K562 (cell line): ENCODE results near the gene PTGIS. TPM values are rescaled to one million over a fixed set of nuclear protein-coding genes. Genes with fewer than 3 reads are reported as not detected.

Experiments
- ATAC-seq: fragments of 200-7000 bp; cut with Tn5 transposase; 3 replicates; pipeline ENCODE4 v1.9.1; 2020; ENCODE audit warnings: moderate library complexity
- BruUV-seq: library from RNA; stranded (reverse); fragments of 400-500 nt; replicated peaks from 2 replicates; lab custom pipeline; 2021; lab: Mats Ljungman, UMichigan
- CTCF ChIA-PET: fragments of 300-600 bp; formaldehyde crosslinking; extraction: SDS; loops from one replicate; lab custom pipeline; 2021; ENCODE audit warnings: low intra/inter-chr PET ratio; lab: Yijun Ruan, JAX
- POLR2A ChIA-PET: fragments of 300-600, 350-650 bp; sonication (Branson Sonifier 250); formaldehyde crosslinking; extraction: SDS; loops from one replicate; lab custom pipeline; 2021; ENCODE audit warnings: antibody characterized with exemption, inconsistent platforms; lab: Yijun Ruan, JAX
- DNase-seq, 4 experiments: peaks; one replicate each; pipeline versions ENCODE4 v3.0.0 to v3.0.0-alpha.2; 2011 to 2018; ENCODE audit warnings: low spot score in 3 of 4, mixed read lengths in 3 of 4; ENCODE audit errors: extremely low read depth in 1 of 4
- FAIRE-seq: peaks from 2 replicates; lab custom pipeline; 2011; peaks lifted over from hg19 to GRCh38; lab: Jason Lieb, UNC
- H2AFZ ChIP-seq: 2 replicates; pipeline ENCODE4 v1.6.0; 2011; ENCODE audit warnings: low read depth, low read length, control low read depth, inconsistent platforms
- H3K27ac ChIP-seq: fragments of 200-600 bp; 3 replicates; pipeline ENCODE4 v1.8.0; 2011; ENCODE audit warnings: low read depth, mild to moderate bottlenecking, control low read depth, inconsistent platforms, low read length, moderate library complexity, mixed read lengths; ENCODE audit errors: extremely low read depth
- H3K27me3 ChIP-seq, 2 experiments: fragments of 300-600 bp in 1 of 2; 2 replicates in 1 of 2; 3 replicates in 1 of 2; pipeline versions ENCODE4 v1.6.0 to v1.8.0; 2011; ENCODE audit warnings: inconsistent platforms in 2 of 2, low read length in 2 of 2, mild to moderate bottlenecking in 1 of 2, mixed read lengths in 1 of 2, moderate library complexity in 1 of 2; ENCODE audit not compliant: control insufficient read depth in 2 of 2, insufficient read depth in 2 of 2
- H3K36me3 ChIP-seq: fragments of 300-600 bp; 3 replicates; pipeline ENCODE4 v1.8.0; 2011; ENCODE audit warnings: mild to moderate bottlenecking, low read length, inconsistent platforms; ENCODE audit not compliant: control insufficient read depth, insufficient read depth
- H3K4me1 ChIP-seq, 2 experiments: fragments of 200-600 bp in 1 of 2; replicated peaks in 1 of 2; 2 replicates in 1 of 2; 3 replicates in 1 of 2; pipeline versions ENCODE4 v1.5.1 to v1.8.0; 2011; ENCODE audit warnings: inconsistent platforms in 2 of 2, low read length in 2 of 2, mild to moderate bottlenecking in 1 of 2, mixed read lengths in 1 of 2, moderate library complexity in 1 of 2; ENCODE audit not compliant: control insufficient read depth in 2 of 2, insufficient read depth in 2 of 2
- H3K4me2 ChIP-seq: 2 replicates; pipeline ENCODE4 v1.6.1; 2011; ENCODE audit warnings: low read length, control low read depth, inconsistent platforms, mixed read lengths; ENCODE audit not compliant: insufficient read depth
- H3K4me3 ChIP-seq: fragments of 200-600 bp; sonication (generic), shearing (Covaris generic); 2 replicates; pipeline ENCODE4 v1.5.1; 2016; ENCODE audit warnings: control low read depth, inconsistent platforms
- H3K79me2 ChIP-seq: fragments of 200-600 bp; 3 replicates; pipeline ENCODE4 v1.8.0; 2011; ENCODE audit warnings: low read length, inconsistent platforms; ENCODE audit not compliant: control insufficient read depth, insufficient read depth
- H3K9ac ChIP-seq, 2 experiments: 2 replicates each; pipeline versions ENCODE4 v1.6.0 to v1.6.1; 2011; ENCODE audit warnings: low read depth in 2 of 2, low read length in 2 of 2, control low read depth in 1 of 2, inconsistent platforms in 1 of 2, mild to moderate bottlenecking in 1 of 2, mixed read lengths in 1 of 2; ENCODE audit not compliant: insufficient read depth in 1 of 2
- H3K9me1 ChIP-seq: one replicate; pipeline ENCODE4 v1.6.0; 2011; ENCODE audit warnings: inconsistent platforms, mild to moderate bottlenecking, low read length, moderate library complexity; ENCODE audit not compliant: control insufficient read depth, insufficient read depth
- H3K9me3 ChIP-seq: replicated peaks from 2 replicates; pipeline ENCODE4 v1.5.1; 2011; ENCODE audit warnings: low read depth, low read length, inconsistent platforms; ENCODE audit not compliant: control insufficient read depth, insufficient read depth
- H4K20me1 ChIP-seq: replicated peaks from 2 replicates; pipeline ENCODE4 v1.6.1; 2011; ENCODE audit warnings: low read length, inconsistent platforms, mixed read lengths; ENCODE audit not compliant: control insufficient read depth, insufficient read depth
- BMI1 ChIP-seq: fragments of 150-350 bp; IDR thresholded peaks from 2 replicates; pipeline ENCODE4 v1.6.1; 2014; ENCODE audit warnings: low read length
- CEBPB ChIP-seq: fragments of 450-650 bp; IDR thresholded peaks from 2 replicates; pipeline ENCODE4 v1.6.1; 2016; ENCODE audit warnings: missing genetic modification characterization, missing compliant biosample characterization
- CREB1 ChIP-seq, 2 experiments: sonication (generic) in 1 of 2; formaldehyde crosslinking in 1 of 2; IDR thresholded peaks; 2 replicates each; pipeline versions ENCODE4 v1.6.1 to v1.8.0; 2012 to 2022; ENCODE audit warnings: inconsistent platforms in 1 of 2, mild to moderate bottlenecking in 1 of 2, missing genetic modification reagents in 1 of 2, moderate library complexity in 1 of 2
- CREM ChIP-seq: IDR thresholded peaks from 2 replicates; pipeline ENCODE4 v1.6.1; 2014; ENCODE audit warnings: antibody characterized with exemption, low read depth
- DDX20 ChIP-seq: fragments of 450-650 bp; IDR thresholded peaks from 2 replicates; pipeline ENCODE4 v1.6.1; 2016; ENCODE audit warnings: missing genetic modification characterization, low read depth, mild to moderate bottlenecking, missing compliant biosample characterization, moderate library complexity
- KDM1A ChIP-seq, 2 experiments: fragments of 450-650 bp; IDR thresholded peaks; 2 replicates each; pipeline ENCODE4 v1.6.1; 2016; ENCODE audit warnings: mild to moderate bottlenecking in 2 of 2
- KHSRP ChIP-seq: fragments of 450-650 bp; IDR thresholded peaks from 2 replicates; pipeline ENCODE4 v1.6.1; 2017
- MEF2A ChIP-seq: IDR thresholded peaks from 2 replicates; pipeline ENCODE4 v1.6.1; 2011; ENCODE audit warnings: low read depth, mild to moderate bottlenecking, low read length, moderate library complexity; ENCODE audit not compliant: control insufficient read depth
- NONO ChIP-seq, 2 experiments: fragments of 200-400 bp in 1 of 2; fragments of 450-650 bp in 1 of 2; formaldehyde crosslinking in 1 of 2; IDR thresholded peaks; 2 replicates each; pipeline ENCODE4 v1.6.1; 2017; ENCODE audit warnings: low read depth in 2 of 2, mild to moderate bottlenecking in 2 of 2, moderate library complexity in 2 of 2, low read length in 1 of 2
- PHF8 ChIP-seq: fragments of 200-600 bp; sonication (generic); IDR thresholded peaks from 2 replicates; pipeline ENCODE4 v1.6.1; 2012; ENCODE audit warnings: mixed run types, mild to moderate bottlenecking, inconsistent platforms, low read length, moderate library complexity, borderline replicate concordance
- SP1 ChIP-seq: sonication (generic); formaldehyde crosslinking; IDR thresholded peaks from 2 replicates; pipeline ENCODE4 v1.8.1; 2022; ENCODE audit warnings: mild to moderate bottlenecking, missing genetic modification reagents
- TRIM25 ChIP-seq: fragments of 450-650 bp; IDR thresholded peaks from 2 replicates; pipeline ENCODE4 v1.7.0; 2016; ENCODE audit warnings: borderline replicate concordance
- ZC3H4 ChIP-seq: sonication (generic); formaldehyde crosslinking; IDR thresholded peaks from 2 replicates; pipeline ENCODE4 v1.9.0; 2021; ENCODE audit warnings: missing genetic modification reagents, borderline replicate concordance
- ZNF3 ChIP-seq: fragments of 250-450 bp; sonication (Bioruptor Pico); IDR thresholded peaks from 2 replicates; pipeline ENCODE4 v1.5.0; 2021; ENCODE audit warnings: mild to moderate bottlenecking, moderate library complexity
- WGBS: fragments of 100-300 bp; shearing (Covaris generic); methylation state at CpG from one replicate; pipeline ENCODE4 v1.1.6; 2016; ENCODE audit warnings: low coverage, mixed read lengths; ENCODE audit not compliant: insufficient coverage; ENCODE audit errors: missing lambda C conversion rate; 5-methylcytosine and 5-hydroxymethylcytosine counted together
- in situ Hi-C: fragments of 300-500 bp; cut with MboI; formaldehyde crosslinking; loops from 4 replicates; pipeline ENCODE4 v1.15.0; 2018; ENCODE audit warnings: inconsistent platforms, mixed read lengths
- intact Hi-C: fragments of 100-400 bp; cut with micrococcal nuclease; formaldehyde crosslinking; loops from 2 replicates; pipeline ENCODE4 v1.14.2; 2022
- polyA plus RNA-seq, 8 experiments: library from polyadenylated mRNA; depleted of rRNA in 4 of 8; stranded (reverse) in 5 of 8; unstranded in 3 of 8; fragments of >200 nt; fragmentation: Nextera tagmentation in 2 of 8; fragmentation: Illumina TruSeq in 1 of 8; extraction: Ambion mirVana in 2 of 8; extraction: Trizol in 1 of 8; gene quantifications; 2 replicates each; pipeline versions ENCODE4 v1.2.1 to v1.2.3, GENCODE V29; 2011 to 2014; ENCODE audit warnings: inconsistent platforms in 1 of 8, missing spikeins in 1 of 8
- total RNA-seq, 7 experiments: library from RNA; depleted of rRNA in 6 of 7; stranded (reverse); fragments of >200 nt in 6 of 7; fragmentation: Illumina TruSeq in 2 of 7; extraction: Trizol in 2 of 7; gene quantifications; 2 replicates each; pipeline versions ENCODE4 v1.2.1 to v1.2.3, GENCODE V29; 2011 to 2021; ENCODE audit warnings: low replicate concordance in 1 of 7

Gene PTGIS
- total and polyA plus RNA-seq, 9 of the 15 experiments (the other 6 are each of a cell fraction or from before 2014, with no cell fraction given), result not detected

DNA sequence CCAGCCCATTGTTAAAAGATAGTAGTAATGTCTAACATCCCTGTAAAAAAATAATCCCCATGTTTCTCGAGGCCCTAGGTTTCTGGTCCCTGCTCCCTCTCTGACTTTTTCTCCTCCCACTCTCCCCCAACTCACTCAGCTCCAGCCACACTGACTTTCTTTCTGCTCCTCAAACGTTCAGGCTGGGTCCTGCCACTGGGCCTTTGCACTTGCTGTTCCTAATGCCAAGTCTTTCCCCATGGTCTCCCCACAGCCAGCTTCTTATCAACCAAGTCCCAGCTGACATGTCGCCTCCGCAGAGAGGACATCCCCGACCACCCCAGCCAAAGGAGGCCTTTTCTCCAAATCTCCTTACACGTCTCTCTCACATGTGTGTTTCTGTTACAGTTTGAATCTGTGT, 21.8 kb upstream of the PTGIS start:
- Histone ChIP-seq H3K9ac (no peak overlapping the region), H3K4me1 (no peaks in the 10 kb centered on the region), H3K79me2 (no peaks in the 10 kb centered on the region), H3K36me3 (no peaks in the 10 kb centered on the region), H3K4me3 (no peak overlapping the region), H3K27ac (no peak overlapping the region), H2AFZ (no peak overlapping the region), H3K9me1 (no peaks in the 10 kb centered on the region), H3K4me2 (no peak overlapping the region), H3K27me3 (peaks cover 38 to 63% of the 10 kb centered on the region in 2 experiments), H4K20me1 (peaks cover 7% of the 10 kb centered on the region; the same call in 1 of the 2 replicates), H3K9me3 (no peaks in the 10 kb centered on the region)
- WGBS, result 2% methylated on average over 5 of the region's 6 CpGs
- no TSS peak for BruUV-seq
- FAIRE-seq, result no peak
- TF ChIP-seq CREM, result no peak
- ChIA-PET POLR2A (interaction anchor here (0.6 to 0.8 kb wide), 4 partner anchors 89 to 1416 kb away, joined by 3 read pairs; no protein-coding TSS in a partner anchor), CTCF (no interaction called here)
- intact Hi-C loops (no loop called here), in situ Hi-C loops (no loop called here)
- ATAC-seq, result no peak
- no peak for DNase-seq

- POLR2A ChIA-PET, result interaction anchor here (0.6 kb wide), 1 partner anchor 349 kb away, joined by 3 read pairs; no protein-coding TSS in a partner anchor
- Histone ChIP-seq H4K20me1 (peaks cover 12% of the 10 kb centered on the region; the same call in 1 of the 2 replicates), H3K4me1 (peaks cover 3 to 8% of the 10 kb centered on the region in 2 experiments; a peak in 4 of 5 replicates), H3K27me3 (peaks cover 30 to 50% of the 10 kb centered on the region in 2 experiments), H3K9ac (no peak overlapping the region), H3K36me3 (no peaks in the 10 kb centered on the region), H3K4me3 (no peak overlapping the region), H3K79me2 (no peaks in the 10 kb centered on the region), H3K27ac (no peak overlapping the region), H3K9me3 (peaks cover 7% of the 10 kb centered on the region; the same call in 1 of the 2 replicates), H3K4me2 (no peak overlapping the region), H2AFZ (no peak overlapping the region), H3K9me1 (no peaks in the 10 kb centered on the region)
- WGBS, result 3% methylated on average over 10 of the region's 10 CpGs
- no peak for ATAC-seq
- no peak for DNase-seq
- BruUV-seq, result no TSS peak
- in situ Hi-C loops, result no loop called here
- no peak for FAIRE-seq
- intact Hi-C loops, result no loop called here
- no peak for TF ChIP-seq MEF2A
- TF ChIP-seq ZNF3 (CRISPR knock-in tag), result no peak
- no peak for TF ChIP-seq ZC3H4
- TF ChIP-seq CEBPB (tag), result no peak
- no peak for TF ChIP-seq TRIM25
- no peak for TF ChIP-seq SP1 (CRISPR knock-in tag)
- TF ChIP-seq KDM1A (IDR thresholded peaks at IDR 0.05), result no peak
- TF ChIP-seq PHF8, result no peak
- no peak for TF ChIP-seq CREM
- TF ChIP-seq KHSRP, result no peak
- TF ChIP-seq DDX20 (tag), result no peak
- no peak for TF ChIP-seq BMI1
- TF ChIP-seq NONO (IDR thresholded peaks at IDR 0.05; ENCODE audit: low read depth in 2 of 2, low read length in 1 of 2), result no peak
- TF ChIP-seq CREB1 (IDR thresholded peaks at IDR 0.05), result no peak
- TF ChIP-seq CREB1 (CRISPR knock-in tag; IDR thresholded peaks at IDR 0.05), result no peak
- TF ChIP-seq, all 486 proteins: peak for 0
- CTCF ChIA-PET, result no interaction called here
Observed at GRCh38 chr20:49587111-49587570, 19.2 kb upstream of the PTGIS start.
